Fibroblast of skin of left biceps (primary cell): ENCODE data around the gene LITAFD.
"Not testable (repeated sequence)": the region's sequence is repeated elsewhere in the genome, so short reads cannot be mapped to it uniquely, and the experiment has no call there.

Experiments used
- DNase-seq, 2 experiments: peaks; one replicate each; pipeline ENCODE4 v3.0.0-alpha.2; 2013; ENCODE audit warnings: low read depth in 2 of 2

Gene LITAFD

GRCh38 chr16:8882041-8882617 is at the start of gene LITAFD:
Gene LITAFD, plus strand, starts transcription at chr16:8882351. Its CDS starts 2,005 bp downstream, at chr16:8884356.
- DNase-seq, result no peak

- no peak for DNase-seq
Observed at GRCh38 chr16:8832717-8833105, 49.4 kb upstream of the LITAFD start.

GRCh38 chr16:8836797-8837196 is 45.4 kb upstream of the LITAFD start:
- DNase-seq, result not testable (repeated sequence)

GRCh38 chr16:8837594-8837993 is 44.6 kb upstream of the LITAFD start:
- DNase-seq, result not testable (repeated sequence)

GRCh38 chr16:8842016-8842415 is 40.1 kb upstream of the LITAFD start:
- DNase-seq, result not testable (repeated sequence)

GRCh38 chr16:8843296-8843695 is 38.9 kb upstream of the LITAFD start:
- DNase-seq, result not testable (repeated sequence)

GRCh38 chr16:8845699-8846298 is 36.4 kb upstream of the LITAFD start:
- no peak for DNase-seq

- no peak for DNase-seq
Observed at GRCh38 chr16:8846401-8846932, 35.7 kb upstream of the LITAFD start.

- DNase-seq, result no peak
Observed at GRCh38 chr16:8847145-8847544, 35.0 kb upstream of the LITAFD start.

- DNase-seq, result no peak
Observed at GRCh38 chr16:8847623-8848022, 34.5 kb upstream of the LITAFD start.

- no peak for DNase-seq
Observed at GRCh38 chr16:8848231-8848938, 33.8 kb upstream of the LITAFD start.

GRCh38 chr16:8848939-8849391 is 33.2 kb upstream of the LITAFD start:
- peak; percentile 21 to 29 for DNase-seq

GRCh38 chr16:8849411-8850011 is 32.6 kb upstream of the LITAFD start:
- DNase-seq, result no peak

GRCh38 chr16:8850279-8850885 is 31.8 kb upstream of the LITAFD start:
- DNase-seq, result no peak

GRCh38 chr16:8851761-8852403 is 30.3 kb upstream of the LITAFD start:
- DNase-seq, result no peak

- no peak for DNase-seq
Observed at GRCh38 chr16:8852534-8852933, 29.6 kb upstream of the LITAFD start.

- no peak for DNase-seq
Observed at GRCh38 chr16:8853150-8853549, 29.0 kb upstream of the LITAFD start.

- DNase-seq, result no peak
Observed at GRCh38 chr16:8853611-8854010, 28.5 kb upstream of the LITAFD start.

GRCh38 chr16:8854298-8854948 is 27.7 kb upstream of the LITAFD start:
- no peak for DNase-seq

GRCh38 chr16:8855051-8855786 is 26.9 kb upstream of the LITAFD start:
- no peak for DNase-seq
